ENCODE results near the gene FAM174C.

Gene FAM174C

DNA sequence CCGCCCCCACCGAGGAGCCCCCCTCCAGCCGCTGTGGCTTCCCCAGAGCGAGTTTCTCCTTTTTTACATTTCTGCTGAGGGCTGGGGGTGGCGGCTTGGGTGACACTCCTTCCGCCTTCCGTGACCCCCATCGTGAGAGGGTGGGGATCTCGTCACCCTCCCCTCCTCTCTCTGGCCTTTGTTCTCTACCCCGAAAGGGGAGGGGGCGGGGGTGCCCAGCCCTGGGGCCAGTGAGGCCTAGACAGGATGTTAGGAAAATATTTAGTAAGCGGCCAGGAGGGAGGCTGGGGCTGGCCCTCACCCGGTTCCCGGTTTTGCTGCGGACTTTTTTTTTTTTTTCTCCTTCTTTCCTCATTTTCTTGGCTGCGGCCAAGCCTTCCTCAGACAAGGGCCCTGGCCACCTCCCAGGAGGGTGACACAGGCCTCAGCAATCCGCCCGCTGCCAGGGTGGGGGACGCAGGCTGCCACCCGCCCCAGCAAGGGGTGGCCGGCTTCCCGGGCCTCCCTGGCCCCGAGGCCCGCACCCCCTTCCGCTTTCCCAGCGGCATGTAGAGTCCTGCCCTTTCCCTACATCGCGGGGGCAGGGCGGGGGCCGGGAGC, 23.0 kb upstream of the FAM174C start:
- Histone ChIP-seq H3K4me2 (ENCODE audit: low read depth, low read length, poor library complexity, severe bottlenecking) (peak overlapping the region; percentile 98), H3K9ac (ENCODE audit: low read depth, low read length, poor library complexity, severe bottlenecking) (peak overlapping the region; percentile 95), H3K9me3 (ENCODE audit: insufficient read depth, low read depth, low read length) (no peaks in the 10 kb centered on the region), H4K20me1 (ENCODE audit: insufficient read depth, low read length, poor library complexity, severe bottlenecking) (peaks cover 61% of the 10 kb centered on the region), H3K79me2 (ENCODE audit: insufficient read depth, low read length) (peaks cover 72% of the 10 kb centered on the region), H3K4me1 (ENCODE audit: insufficient read depth, low read length, poor library complexity, severe bottlenecking) (peaks cover 16% of the 10 kb centered on the region), H2AFZ (ENCODE audit: low read length) (no peak overlapping the region), H3K36me3 (ENCODE audit: insufficient read depth, low read length) (peaks cover 31% of the 10 kb centered on the region; the same call in 1 of the 2 replicates), H3F3A (ENCODE audit: low read depth) (peaks cover 8% of the 10 kb centered on the region; the same call in 1 of the 2 replicates), H3K27me3 (ENCODE audit: insufficient read depth, low read length, poor library complexity, severe bottlenecking) (no peaks in the 10 kb centered on the region), H3K4me3 (ENCODE audit: low read length, poor library complexity, severe bottlenecking) (peak overlapping the region; percentile 90), H3K9me2 (replicated peaks; ENCODE audit: low read depth, low read length) (no peaks in the 10 kb centered on the region)
- TF ChIP-seq EZH2phosphoT487 (IDR thresholded peaks at IDR 0.05; ENCODE audit: borderline replicate concordance), result no peak
- TF ChIP-seq, protein P1, sequence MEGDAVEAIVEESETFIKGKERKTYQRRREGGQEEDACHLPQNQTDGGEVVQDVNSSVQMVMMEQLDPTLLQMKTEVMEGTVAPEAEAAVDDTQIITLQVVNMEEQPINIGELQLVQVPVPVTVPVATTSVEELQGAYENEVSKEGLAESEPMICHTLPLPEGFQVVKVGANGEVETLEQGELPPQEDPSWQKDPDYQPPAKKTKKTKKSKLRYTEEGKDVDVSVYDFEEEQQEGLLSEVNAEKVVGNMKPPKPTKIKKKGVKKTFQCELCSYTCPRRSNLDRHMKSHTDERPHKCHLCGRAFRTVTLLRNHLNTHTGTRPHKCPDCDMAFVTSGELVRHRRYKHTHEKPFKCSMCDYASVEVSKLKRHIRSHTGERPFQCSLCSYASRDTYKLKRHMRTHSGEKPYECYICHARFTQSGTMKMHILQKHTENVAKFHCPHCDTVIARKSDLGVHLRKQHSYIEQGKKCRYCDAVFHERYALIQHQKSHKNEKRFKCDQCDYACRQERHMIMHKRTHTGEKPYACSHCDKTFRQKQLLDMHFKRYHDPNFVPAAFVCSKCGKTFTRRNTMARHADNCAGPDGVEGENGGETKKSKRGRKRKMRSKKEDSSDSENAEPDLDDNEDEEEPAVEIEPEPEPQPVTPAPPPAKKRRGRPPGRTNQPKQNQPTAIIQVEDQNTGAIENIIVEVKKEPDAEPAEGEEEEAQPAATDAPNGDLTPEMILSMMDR (conservative IDR thresholded peaks at IDR 0.05; ENCODE audit: low read length), result no peak

DNA sequence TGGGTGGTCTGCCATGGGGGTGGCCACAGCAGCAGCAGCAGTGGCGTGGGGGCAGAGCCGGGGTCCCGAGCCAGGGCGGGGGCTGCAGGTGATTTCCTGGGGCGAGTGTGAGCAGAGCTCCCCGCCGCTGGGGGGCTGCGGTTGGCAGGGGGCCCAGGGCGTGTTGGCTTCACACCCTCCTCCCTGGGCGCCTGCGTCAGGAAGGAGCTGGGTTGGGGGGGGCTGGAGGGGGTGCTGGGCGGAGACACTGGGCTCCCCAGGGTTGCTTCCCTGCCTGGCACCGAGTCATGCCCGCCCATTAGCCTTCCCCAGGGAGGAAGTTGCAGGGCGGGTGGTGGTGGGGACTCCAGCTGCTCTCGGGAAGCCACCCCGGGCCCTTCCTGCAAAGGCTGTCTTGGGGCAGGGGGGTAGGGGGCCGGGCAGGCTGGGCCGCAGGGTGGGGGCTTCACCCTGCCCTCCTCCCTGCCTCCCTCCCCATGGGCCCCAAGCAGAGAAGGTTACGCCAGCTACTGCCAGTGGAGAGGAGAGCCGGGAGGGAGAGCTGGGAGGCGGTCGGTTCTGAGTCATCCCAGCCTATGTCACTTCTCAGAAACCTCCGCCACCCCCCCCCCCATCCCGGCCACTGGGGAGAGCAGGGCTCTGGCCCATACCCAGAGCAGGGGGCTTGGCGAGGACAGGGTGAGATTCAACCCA, 22.4 kb upstream of the FAM174C start:
- Histone ChIP-seq H3K36me3 (ENCODE audit: insufficient read depth, low read length) (peaks cover 37% of the 10 kb centered on the region; the same call in 1 of the 2 replicates), H3K79me2 (ENCODE audit: insufficient read depth, low read length) (peaks cover 78% of the 10 kb centered on the region), H3K27me3 (ENCODE audit: insufficient read depth, low read length, poor library complexity, severe bottlenecking) (no peaks in the 10 kb centered on the region), H4K20me1 (ENCODE audit: insufficient read depth, low read length, poor library complexity, severe bottlenecking) (peaks cover 68% of the 10 kb centered on the region), H3K9me2 (replicated peaks; ENCODE audit: low read depth, low read length) (no peaks in the 10 kb centered on the region), H3K9ac (ENCODE audit: low read depth, low read length, poor library complexity, severe bottlenecking) (peak overlapping the region; percentile 95), H3K4me2 (ENCODE audit: low read depth, low read length, poor library complexity, severe bottlenecking) (peak overlapping the region; percentile 98), H3K4me3 (ENCODE audit: low read length, poor library complexity, severe bottlenecking) (peak overlapping the region; percentile 90), H3K9me3 (ENCODE audit: insufficient read depth, low read depth, low read length) (no peaks in the 10 kb centered on the region), H3F3A (ENCODE audit: low read depth) (peaks cover 8% of the 10 kb centered on the region; the same call in 1 of the 2 replicates), H3K4me1 (ENCODE audit: insufficient read depth, low read length, poor library complexity, severe bottlenecking) (peaks cover 16% of the 10 kb centered on the region), H2AFZ (ENCODE audit: low read length) (no peak overlapping the region)
- no peak for TF ChIP-seq EZH2phosphoT487 (IDR thresholded peaks at IDR 0.05; ENCODE audit: borderline replicate concordance)
- TF ChIP-seq, protein P1 (conservative IDR thresholded peaks at IDR 0.05; ENCODE audit: low read length), result no peak

- no peak for TF ChIP-seq EZH2phosphoT487 (IDR thresholded peaks at IDR 0.05; ENCODE audit: borderline replicate concordance)
- TF ChIP-seq, protein P1 (conservative IDR thresholded peaks at IDR 0.05; ENCODE audit: low read length), result no peak
- H3K9me3 ChIP-seq (ENCODE audit: insufficient read depth, low read depth, low read length), result no peaks in the 10 kb centered on the region
- peaks cover 16% of the 10 kb centered on the region for H3K4me1 ChIP-seq (ENCODE audit: insufficient read depth, low read length, poor library complexity, severe bottlenecking)
- H3K4me2 ChIP-seq (ENCODE audit: low read depth, low read length, poor library complexity, severe bottlenecking), result peak overlapping the region; percentile 98
- peaks cover 74% of the 10 kb centered on the region for H4K20me1 ChIP-seq (ENCODE audit: insufficient read depth, low read length, poor library complexity, severe bottlenecking)
- H3K4me3 ChIP-seq (ENCODE audit: low read length, poor library complexity, severe bottlenecking), result peak overlapping the region; percentile 90
- H3K9me2 ChIP-seq (replicated peaks; ENCODE audit: low read depth, low read length), result no peaks in the 10 kb centered on the region
- H3K36me3 ChIP-seq (ENCODE audit: insufficient read depth, low read length), result peaks cover 42% of the 10 kb centered on the region; the same call in 1 of the 2 replicates
- H3K9ac ChIP-seq (ENCODE audit: low read depth, low read length, poor library complexity, severe bottlenecking), result peak overlapping the region; percentile 95
- H2AFZ ChIP-seq (ENCODE audit: low read length), result no peak overlapping the region
- peaks cover 84% of the 10 kb centered on the region for H3K79me2 ChIP-seq (ENCODE audit: insufficient read depth, low read length)
- H3F3A ChIP-seq (ENCODE audit: low read depth), result peaks cover 8% of the 10 kb centered on the region; the same call in 1 of the 2 replicates
- no peaks in the 10 kb centered on the region for H3K27me3 ChIP-seq (ENCODE audit: insufficient read depth, low read length, poor library complexity, severe bottlenecking)
Measured at GRCh38 chr19:1253514-1254080, 21.7 kb upstream of the FAM174C start.

Data from Loucy (cell line).